WTC11 (cell line): ENCODE data around the gene SLC13A4.

Experiments used
- TF ChIP-seq, protein P1 (sequence below): sonication (generic); formaldehyde crosslinking; IDR thresholded peaks from 2 replicates; pipeline ENCODE4 v1.8.1; 2023; ENCODE audit warnings: mild to moderate bottlenecking, missing genetic modification reagents, moderate library complexity
- TF ChIP-seq, protein P2 (sequence below): sonication (generic); formaldehyde crosslinking; IDR thresholded peaks from 2 replicates; pipeline ENCODE4 v1.8.1; 2022; ENCODE audit warnings: mild to moderate bottlenecking, missing genetic modification reagents, moderate library complexity, borderline replicate concordance
- TF ChIP-seq, protein P3 (sequence below): fragments of 200-600 bp; IDR thresholded peaks from 2 replicates; pipeline ENCODE4 v1.8.0; 2022; ENCODE audit warnings: antibody characterized with exemption

DNA sequence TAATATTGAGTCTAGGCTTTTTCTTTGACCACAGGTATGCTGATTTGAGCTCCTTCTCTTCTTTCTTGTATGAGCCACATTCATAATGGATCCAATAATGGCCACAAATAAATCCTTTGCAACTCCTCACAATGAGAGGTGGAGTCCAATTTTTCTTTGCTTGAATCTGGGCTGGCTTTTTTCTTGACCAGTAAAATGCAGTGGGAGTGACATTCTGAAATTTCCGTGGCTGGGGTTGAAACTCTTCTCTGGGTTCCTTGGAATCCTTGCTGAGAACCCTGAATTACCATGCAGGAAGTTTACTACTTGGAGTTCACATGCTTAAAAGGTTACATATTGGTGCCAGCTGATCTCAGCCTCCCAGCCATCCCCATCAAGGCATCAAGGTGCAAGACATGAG lies 43.1 kb upstream of the SLC13A4 start:
- TF ChIP-seq, protein P1, sequence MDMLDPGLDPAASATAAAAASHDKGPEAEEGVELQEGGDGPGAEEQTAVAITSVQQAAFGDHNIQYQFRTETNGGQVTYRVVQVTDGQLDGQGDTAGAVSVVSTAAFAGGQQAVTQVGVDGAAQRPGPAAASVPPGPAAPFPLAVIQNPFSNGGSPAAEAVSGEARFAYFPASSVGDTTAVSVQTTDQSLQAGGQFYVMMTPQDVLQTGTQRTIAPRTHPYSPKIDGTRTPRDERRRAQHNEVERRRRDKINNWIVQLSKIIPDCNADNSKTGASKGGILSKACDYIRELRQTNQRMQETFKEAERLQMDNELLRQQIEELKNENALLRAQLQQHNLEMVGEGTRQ (CRISPR knock-in tag) = no peak
- TF ChIP-seq, protein P2, sequence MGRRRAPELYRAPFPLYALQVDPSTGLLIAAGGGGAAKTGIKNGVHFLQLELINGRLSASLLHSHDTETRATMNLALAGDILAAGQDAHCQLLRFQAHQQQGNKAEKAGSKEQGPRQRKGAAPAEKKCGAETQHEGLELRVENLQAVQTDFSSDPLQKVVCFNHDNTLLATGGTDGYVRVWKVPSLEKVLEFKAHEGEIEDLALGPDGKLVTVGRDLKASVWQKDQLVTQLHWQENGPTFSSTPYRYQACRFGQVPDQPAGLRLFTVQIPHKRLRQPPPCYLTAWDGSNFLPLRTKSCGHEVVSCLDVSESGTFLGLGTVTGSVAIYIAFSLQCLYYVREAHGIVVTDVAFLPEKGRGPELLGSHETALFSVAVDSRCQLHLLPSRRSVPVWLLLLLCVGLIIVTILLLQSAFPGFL (CRISPR knock-in tag) = no peak
- TF ChIP-seq, protein P3, sequence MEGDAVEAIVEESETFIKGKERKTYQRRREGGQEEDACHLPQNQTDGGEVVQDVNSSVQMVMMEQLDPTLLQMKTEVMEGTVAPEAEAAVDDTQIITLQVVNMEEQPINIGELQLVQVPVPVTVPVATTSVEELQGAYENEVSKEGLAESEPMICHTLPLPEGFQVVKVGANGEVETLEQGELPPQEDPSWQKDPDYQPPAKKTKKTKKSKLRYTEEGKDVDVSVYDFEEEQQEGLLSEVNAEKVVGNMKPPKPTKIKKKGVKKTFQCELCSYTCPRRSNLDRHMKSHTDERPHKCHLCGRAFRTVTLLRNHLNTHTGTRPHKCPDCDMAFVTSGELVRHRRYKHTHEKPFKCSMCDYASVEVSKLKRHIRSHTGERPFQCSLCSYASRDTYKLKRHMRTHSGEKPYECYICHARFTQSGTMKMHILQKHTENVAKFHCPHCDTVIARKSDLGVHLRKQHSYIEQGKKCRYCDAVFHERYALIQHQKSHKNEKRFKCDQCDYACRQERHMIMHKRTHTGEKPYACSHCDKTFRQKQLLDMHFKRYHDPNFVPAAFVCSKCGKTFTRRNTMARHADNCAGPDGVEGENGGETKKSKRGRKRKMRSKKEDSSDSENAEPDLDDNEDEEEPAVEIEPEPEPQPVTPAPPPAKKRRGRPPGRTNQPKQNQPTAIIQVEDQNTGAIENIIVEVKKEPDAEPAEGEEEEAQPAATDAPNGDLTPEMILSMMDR = no peak
